ENCODE results near the gene SPINK1. TPM values are rescaled to one million over a fixed set of nuclear protein-coding genes. Genes with fewer than 3 reads are reported as not detected.

The SPINK1 gene
- total and polyA plus RNA-seq, 10 donors, result 0.38 to 7.1 (median 0.99) TPM; not detected in 5

DNA sequence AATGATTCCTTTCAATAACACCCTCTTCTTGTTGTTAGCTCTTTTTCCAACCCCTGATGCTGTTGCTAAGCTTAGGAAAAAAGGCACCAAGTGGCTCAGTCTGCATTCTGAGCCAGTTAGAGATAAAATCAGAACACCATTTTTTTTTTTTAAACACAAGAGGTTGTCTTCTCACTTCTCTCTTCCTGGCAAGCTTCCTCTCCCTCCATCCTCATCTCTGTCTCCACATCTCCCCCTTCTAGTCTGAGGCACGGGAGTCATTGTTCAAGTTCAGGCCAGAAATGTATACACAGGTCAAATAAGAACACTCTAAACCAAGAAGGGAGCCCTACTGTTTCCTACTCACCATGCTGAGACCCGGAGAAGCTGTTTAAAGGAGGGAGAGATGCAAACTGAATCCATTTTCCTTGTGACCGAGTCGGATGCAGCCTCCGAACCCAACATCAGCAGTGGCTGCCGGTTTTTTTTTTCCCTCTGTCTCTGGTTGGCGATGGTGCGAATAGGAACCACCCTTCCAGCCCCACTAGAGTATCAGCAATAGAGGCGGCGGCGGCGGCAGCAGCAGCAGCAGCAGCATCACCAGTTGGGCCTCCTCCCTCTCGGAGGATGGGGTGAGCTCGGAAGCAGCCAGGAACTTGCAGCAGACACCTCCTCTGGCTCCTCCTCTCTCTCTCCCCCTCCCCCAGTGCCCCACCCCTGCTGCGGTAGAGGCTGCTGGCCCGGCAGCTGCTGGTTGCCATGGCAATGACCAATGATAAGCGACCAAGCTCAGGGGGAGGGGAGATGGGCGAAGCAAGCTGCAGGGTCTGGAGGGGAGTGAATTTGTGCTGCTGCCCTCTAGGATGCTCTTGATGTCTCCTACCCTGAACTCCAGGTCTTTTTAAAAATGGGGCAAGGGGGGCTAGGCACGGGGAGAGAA is 49.1 kb downstream of the SPINK1 start, which contains the start of gene JAKMIP2:
JAKMIP2 (minus strand) TSS at position 619 of the 919 bp plus-strand sequence. CDS start 110,922 bp downstream, outside the sequence.
- WGBS, 5 donors, result 0 to 4% (median 1%) methylated on average over 16 to 19 of the region's 19 CpGs
- no peaks in the 10 kb centered on the region for H3K9me3 ChIP-seq
- H3K27ac ChIP-seq, result peak within 1 kb of the TSS in 4 of 8 donors; percentile 19 to 59 (median 51)
- peaks cover 0 to 28% (median 6%) of the 10 kb centered on the region in 6 donors for H3K4me1 ChIP-seq
- TF ChIP-seq, protein P1, sequence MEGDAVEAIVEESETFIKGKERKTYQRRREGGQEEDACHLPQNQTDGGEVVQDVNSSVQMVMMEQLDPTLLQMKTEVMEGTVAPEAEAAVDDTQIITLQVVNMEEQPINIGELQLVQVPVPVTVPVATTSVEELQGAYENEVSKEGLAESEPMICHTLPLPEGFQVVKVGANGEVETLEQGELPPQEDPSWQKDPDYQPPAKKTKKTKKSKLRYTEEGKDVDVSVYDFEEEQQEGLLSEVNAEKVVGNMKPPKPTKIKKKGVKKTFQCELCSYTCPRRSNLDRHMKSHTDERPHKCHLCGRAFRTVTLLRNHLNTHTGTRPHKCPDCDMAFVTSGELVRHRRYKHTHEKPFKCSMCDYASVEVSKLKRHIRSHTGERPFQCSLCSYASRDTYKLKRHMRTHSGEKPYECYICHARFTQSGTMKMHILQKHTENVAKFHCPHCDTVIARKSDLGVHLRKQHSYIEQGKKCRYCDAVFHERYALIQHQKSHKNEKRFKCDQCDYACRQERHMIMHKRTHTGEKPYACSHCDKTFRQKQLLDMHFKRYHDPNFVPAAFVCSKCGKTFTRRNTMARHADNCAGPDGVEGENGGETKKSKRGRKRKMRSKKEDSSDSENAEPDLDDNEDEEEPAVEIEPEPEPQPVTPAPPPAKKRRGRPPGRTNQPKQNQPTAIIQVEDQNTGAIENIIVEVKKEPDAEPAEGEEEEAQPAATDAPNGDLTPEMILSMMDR (IDR thresholded peaks at IDR 0.05 in 8 of 11, conservative IDR thresholded peaks at IDR 0.05 in 3 of 11), result no peak
- peak; percentile 65 to 78 (median 76) for TF ChIP-seq POLR2AphosphoS5 (IDR thresholded peaks at IDR 0.05)
- intact Hi-C loops (cut with DNase I; ENCODE audit: low total_unique reads), result no loop called here
- peaks cover 0 to 12% (median 3%) of the 10 kb centered on the region in 7 donors for H3K27me3 ChIP-seq (replicated peaks in 1 of 7)
- no peaks in the 10 kb centered on the region for H3K36me3 ChIP-seq
- peak within 1 kb of the TSS in 5 of 8 donors; percentile 18 to 62 (median 27) for H3K4me3 ChIP-seq
- DNase-seq, result peak; percentile 91

DNA sequence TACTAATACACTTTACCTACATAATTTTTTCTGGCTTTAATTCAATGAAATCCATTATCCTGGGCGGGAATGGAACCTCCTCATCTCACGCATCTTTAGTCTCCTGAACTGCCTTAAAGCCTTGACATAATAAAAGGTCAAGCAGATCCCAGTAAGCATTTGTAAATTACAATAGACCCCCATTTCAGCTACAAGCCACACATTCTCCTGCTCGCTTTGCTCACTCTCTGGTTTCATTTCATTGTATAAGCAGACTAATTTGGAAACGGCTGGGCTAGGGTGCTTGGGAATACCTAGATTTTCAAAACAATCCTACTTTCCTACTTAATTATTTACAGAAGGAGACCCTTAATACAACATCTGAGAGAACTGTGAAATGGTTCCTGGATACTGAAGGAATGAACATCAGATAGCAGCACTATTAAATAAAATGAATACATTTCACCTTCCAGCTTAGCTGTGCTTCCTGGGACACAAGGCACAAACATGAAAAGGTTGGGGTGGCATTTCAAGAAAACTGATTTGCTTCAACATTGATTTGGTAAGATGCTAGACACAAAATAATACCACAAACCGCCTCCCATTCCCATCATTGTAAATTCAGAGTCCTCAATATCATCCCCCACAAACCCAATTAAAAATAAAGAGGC is 50.4 kb downstream of the SPINK1 start:
- TF ChIP-seq, protein P1 (IDR thresholded peaks at IDR 0.05 in 8 of 11, conservative IDR thresholded peaks at IDR 0.05 in 3 of 11), result no peak
- TF ChIP-seq POLR2A (IDR thresholded peaks at IDR 0.05), result no peak
- no peak for TF ChIP-seq POLR2AphosphoS5 (IDR thresholded peaks at IDR 0.05)
- Histone ChIP-seq H3K27me3 (replicated peaks in 1 of 7) (peaks cover 0 to 12% (median 3%) of the 10 kb centered on the region in 7 donors), H3K36me3 (no peaks in the 10 kb centered on the region), H3K4me1 (peaks cover 0 to 28% (median 6%) of the 10 kb centered on the region in 6 donors), H3K4me3 (no peak overlapping the region), H3K27ac (no peak overlapping the region), H3K9me3 (peaks cover 0 to 8% (median 2%) of the 10 kb centered on the region in 8 donors)
- no peak for DNase-seq
- intact Hi-C loops (cut with DNase I; ENCODE audit: low total_unique reads), result no loop called here
- 76 to 82% (median 79%) methylated on average over 5 of the region's 5 CpGs for WGBS, 5 donors

DNA sequence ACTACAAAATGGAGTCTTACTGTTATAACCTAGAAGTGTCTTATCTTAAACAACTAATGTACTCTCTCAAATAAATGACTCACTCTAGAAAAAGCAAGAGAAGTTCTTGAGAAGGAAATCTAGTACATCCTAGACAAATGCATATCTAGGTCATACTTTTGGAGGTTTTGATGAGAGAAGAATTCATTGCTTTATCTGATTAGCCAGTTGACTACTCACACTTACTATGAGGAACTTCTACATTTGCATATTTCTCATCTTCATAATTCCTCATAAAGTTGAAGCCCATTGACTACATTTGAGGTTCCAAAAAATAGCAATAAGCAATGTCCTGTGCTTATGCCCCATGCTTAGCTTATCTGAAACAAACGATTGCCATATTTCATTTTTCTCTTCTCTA is 51.8 kb downstream of the SPINK1 start:
- Histone ChIP-seq H3K4me1 (peaks cover 0 to 28% (median 6%) of the 10 kb centered on the region in 6 donors), H3K4me3 (no peak overlapping the region), H3K27ac (no peak overlapping the region), H3K27me3 (replicated peaks in 1 of 7) (peaks cover 0 to 12% (median 3%) of the 10 kb centered on the region in 7 donors), H3K36me3 (no peaks in the 10 kb centered on the region), H3K9me3 (peaks cover 0 to 13% (median 3%) of the 10 kb centered on the region in 8 donors)
- 73 to 86% (median 82%) methylated on average over 1 of the region's 1 CpG for WGBS, 5 donors
- TF ChIP-seq, protein P1 (IDR thresholded peaks at IDR 0.05 in 8 of 11, conservative IDR thresholded peaks at IDR 0.05 in 3 of 11), result no peak
- TF ChIP-seq POLR2AphosphoS5 (IDR thresholded peaks at IDR 0.05), result no peak
- TF ChIP-seq POLR2A (IDR thresholded peaks at IDR 0.05), result no peak
- intact Hi-C loops (cut with DNase I; ENCODE audit: low total_unique reads), result no loop called here
- no peak for DNase-seq

Data from spleen (tissue), 11 donors.